GM18502 (cell line): Measurements from ENCODE around the gene CUX1.
A peak's percentile ranks its signal among the peaks of the same experiment; 100 is the strongest.
"Not testable (repeated sequence)": the region's sequence is repeated elsewhere in the genome, so short reads cannot be mapped to it uniquely, and the experiment has no call there.

ENCODE experiments used
- ATAC-seq: cut with Tn5 transposase; IDR thresholded peaks from one replicate; pipeline ENCODE4 v1.9.1; 2021; ENCODE audit warnings: mild to moderate bottlenecking; ENCODE audit not compliant: unreplicated experiment, poor library complexity

Gene CUX1

GRCh38 chr7:101846800-101847538 lies 29.5 kb downstream of the CUX1 start:
- no peak for ATAC-seq

- ATAC-seq = no peak
Observed at GRCh38 chr7:101848208-101848951, 31.0 kb downstream of the CUX1 start.

DNA sequence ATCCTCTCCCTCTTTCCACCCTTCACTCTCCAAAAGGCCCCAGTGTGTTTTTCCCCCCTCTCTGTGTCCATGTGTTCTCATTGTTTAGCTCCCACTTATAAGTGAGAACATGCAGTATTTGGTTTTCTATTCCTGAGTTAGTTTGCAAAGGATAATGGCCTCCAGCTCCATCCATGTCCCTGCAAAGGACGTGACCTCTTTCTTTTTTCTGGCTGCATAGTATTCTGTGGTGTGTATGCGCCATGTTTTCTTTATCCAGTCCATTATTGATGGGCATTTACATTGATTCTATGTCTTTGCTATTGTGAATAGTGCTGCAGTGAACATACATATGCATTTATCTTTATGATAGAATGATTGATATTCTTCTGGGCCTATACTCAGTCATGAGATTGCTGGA lies 31.9 kb downstream of the CUX1 start:
- not testable (repeated sequence) for ATAC-seq

DNA sequence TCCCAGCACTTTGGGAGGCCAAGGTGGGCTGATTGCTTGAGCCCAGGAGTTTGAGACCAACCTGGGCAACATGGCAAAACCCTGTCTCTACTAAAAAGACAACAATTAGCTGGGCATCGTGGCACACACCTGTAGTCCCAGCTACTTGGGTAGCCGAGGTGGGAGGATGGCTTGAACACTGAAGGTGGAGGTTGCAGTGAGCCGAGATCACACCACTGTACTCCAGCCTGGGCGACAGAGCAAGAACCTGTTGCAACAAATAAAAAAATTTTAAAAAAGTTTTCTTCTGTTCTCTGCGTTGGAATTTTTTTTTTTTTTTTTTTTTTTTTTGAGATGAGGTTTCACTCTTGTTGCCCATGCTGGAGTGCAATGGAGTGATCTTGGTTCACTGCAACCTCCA lies 34.9 kb downstream of the CUX1 start:
- ATAC-seq = not testable (repeated sequence)

DNA sequence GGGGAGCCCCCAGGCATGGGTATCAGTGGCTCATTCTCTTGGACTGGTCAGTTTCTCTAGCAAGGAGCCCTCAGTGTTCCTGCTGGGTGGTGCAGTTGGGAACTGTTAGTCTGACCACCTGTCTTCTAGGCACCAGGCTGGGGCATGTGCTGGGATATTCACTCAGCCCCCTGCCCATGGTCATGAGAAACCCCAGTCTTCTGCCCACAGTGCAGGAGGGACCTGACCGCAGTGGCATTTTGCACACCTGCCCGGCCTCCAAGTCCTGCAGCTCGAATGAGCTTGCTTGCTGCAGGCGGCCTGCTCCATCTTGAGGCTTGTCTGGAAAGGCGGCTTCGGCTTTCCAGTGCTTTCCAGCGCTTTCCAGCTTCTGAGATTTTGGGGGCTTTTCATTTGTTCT lies 36.3 kb downstream of the CUX1 start:
- ATAC-seq = no peak

DNA sequence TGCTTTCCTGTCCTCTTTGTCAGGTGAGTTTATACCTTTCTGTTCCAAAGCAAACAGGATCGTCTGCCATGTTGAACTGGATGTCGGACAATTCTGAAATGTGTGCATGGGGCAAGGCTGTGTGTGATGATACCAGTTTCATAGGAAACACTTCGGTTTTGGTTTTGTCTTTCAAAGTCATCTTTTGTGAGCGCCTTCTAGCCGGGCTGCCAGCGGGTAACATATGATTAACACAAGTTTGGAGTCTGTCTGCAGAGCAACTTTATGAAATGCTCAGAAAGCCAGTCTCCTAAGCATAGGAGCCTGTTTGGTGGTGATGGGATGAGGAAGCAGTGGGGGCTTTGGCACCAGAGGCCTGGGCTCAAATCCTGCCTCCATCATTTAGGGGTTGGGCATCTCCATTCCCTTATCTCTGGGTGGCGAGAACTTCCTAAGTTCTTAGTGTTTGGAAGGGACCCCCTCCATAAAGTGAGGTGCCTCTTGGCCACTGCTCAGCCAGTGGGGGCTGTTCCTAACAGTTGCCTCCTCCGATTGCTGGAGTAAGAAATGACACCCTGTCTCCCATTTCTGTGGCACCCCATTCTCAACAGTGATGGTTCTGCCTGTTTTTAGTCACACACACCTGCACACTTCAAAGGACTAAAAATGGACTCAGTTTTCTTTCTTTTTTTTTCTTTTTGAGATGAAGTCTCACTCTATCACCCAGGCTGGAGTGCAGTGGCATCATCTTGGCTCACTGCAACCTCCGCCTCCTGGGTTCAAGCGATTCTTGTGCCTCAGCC lies 36.8 kb downstream of the CUX1 start:
- no peak for ATAC-seq

- ATAC-seq = peak; percentile 92
Observed at GRCh38 chr7:101856473-101857357, 39.3 kb downstream of the CUX1 start.

DNA sequence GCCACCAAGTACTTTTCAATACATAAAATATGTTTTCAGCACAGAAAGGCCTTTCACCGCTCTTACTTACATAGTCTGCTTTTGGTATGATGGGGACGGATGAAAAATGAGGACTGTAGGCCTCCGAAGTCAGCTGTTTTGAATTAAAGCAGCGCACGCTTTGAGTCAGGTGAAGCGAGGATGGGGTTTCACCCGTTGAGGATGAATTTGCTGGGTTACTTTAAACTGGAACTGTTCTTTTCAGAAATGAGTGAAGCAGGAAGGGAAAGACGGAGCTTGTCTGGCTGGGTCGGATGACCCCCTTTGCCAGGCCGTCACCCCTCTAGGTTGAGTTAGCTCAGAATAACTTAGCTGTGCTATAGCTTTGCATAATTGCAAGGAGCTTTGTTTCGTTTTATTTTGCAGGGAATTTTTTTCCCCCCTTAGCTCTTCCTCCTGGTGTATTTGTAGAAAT lies 40.0 kb downstream of the CUX1 start:
- no peak for ATAC-seq

GRCh38 chr7:101858437-101859385 lies 41.3 kb downstream of the CUX1 start:
- no peak for ATAC-seq

DNA sequence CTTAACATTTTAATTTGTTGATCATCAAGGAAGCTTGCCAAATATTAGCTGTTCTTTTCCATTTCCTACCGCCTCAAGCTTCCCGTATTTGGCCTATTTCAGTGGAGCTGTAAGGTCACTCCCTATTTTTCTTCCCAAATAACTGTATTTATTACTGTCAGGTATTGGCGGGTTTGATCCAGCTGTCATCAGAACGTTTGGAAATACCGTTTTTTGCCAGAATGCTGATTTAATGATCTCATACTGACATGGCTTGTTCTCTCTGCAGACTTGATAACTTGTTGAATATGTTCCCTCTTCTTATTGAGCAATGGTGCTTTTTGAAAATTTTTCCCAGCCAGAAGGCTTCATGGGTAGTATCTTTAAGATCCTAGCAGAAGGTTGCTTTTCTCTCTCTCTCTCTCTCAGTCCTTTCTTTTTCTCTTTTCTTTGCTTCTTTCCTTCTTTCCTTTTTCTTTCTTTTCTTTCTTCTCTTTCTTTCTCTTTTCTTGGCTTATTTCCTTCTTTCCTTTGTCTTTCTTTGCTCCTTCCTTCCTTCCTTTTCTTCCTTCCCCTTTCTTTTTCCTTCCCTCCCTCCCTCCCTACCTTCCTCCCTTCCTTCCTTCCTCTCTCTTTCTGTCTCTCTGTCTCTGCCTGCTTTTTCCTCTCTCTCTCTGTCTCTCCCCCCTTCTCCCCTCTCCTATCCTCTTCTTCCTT lies 42.1 kb downstream of the CUX1 start:
- no peak for ATAC-seq

DNA sequence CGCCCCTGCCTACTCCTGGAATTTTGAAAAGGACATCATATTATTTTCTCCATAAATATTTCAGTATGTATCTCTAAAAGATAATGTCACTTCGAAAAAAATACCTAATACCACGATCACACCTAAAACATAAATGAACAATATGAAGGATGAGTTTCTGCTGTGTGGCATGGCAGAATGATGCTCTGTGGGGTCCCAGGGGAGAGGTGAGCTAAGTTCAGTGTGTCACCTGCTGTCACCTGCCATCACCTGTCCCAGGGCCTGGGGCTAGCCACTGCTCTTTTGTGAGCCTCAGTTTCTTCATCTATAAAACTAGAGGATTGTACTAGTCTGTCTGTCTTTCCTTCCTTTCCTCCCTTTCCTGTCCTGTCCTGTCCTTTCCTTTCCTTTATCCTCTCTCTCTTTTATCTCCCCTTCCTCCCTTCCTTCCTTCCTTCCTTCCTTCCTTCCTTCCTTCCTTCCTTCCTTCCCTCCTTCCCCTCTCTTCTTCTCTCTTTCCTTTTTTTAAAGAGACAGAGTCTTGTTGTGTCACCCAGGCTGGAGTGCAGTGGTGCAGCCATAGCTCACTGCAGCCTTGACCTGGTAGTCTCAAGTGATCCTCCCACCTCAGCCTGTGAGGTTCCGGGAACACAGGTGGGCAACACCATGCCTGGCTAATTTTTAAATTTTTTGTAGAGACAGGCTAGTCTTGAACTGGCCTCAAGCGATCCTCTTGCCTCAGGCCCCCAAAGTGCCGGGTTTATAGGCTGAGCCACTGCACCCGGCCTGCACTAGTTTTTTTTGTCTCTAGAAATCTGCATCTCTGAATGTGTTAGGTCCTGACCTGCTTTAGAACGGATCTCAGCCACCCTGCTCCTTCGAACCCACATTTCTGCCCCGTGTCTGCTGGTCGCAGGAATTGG lies 43.1 kb downstream of the CUX1 start:
- ATAC-seq = no peak

DNA sequence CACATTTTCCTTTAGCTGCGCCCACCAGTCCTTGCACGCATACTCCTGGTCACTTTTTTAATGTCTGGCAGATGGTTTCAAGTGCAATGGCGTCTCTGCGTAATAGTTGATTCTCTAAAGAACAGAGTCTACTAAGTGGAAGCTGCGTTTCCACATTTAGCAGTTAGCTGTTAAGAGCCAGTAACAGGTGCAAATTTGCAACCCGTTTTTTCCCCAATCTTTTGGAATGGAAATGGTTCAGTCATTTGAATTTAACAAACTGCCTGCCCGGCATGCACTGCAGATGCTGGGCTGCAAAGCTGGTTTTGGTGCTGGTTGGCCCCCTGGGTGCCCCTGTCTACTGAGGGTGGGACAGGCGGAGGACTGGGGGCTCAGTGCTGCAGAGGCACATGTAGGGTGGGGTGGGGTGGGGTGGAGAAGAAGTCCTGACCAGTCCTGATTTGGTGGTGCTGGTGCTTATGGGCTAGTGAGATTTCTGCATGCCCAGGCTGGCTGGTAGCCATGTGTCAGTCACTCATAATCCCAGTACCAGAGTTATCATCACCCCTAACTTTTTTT lies 43.9 kb downstream of the CUX1 start:
- no peak for ATAC-seq

DNA sequence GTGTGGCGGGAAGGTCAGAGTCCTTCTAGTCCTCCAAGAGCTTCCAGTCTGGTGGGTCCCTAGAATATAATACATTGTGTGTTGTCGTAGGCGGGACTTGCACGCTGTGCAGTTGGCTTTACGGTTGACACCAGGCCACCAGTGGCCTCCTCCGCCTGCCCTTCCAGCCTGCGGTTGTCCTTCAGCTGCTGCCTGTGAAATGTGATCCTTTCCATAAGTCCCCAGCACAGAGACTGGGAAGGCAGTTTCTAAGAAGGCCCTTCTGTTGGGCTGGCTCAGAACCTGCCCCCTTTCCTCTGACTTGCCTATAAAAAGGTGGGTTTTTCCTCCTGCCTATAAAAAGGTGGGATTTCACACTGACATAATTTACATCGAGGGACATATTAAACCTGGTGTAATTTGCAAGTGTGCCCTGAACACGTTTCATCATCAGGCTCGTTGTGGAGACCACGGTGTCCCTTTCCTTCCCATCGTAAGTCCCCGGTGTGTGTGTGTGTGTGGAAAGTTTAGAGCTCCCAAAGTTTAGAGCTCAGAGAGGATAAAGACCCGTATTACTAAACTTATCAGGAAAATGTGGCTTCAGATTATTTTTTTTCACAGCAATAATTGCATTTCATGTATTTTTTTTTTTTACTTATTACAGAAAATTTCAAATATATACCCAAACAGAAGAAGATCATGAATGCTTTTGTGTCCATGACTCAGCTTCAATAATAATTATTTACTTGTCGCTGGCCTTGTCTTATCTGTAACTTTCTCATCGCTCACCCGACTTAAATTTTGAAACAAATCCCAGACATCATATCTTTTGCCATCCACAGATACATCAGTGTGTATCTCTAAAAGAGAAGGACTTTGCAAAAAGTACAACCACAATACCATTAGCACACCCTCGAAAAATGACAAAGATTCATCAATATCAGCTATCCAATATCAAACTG lies 45.1 kb downstream of the CUX1 start:
- ATAC-seq = no peak

DNA sequence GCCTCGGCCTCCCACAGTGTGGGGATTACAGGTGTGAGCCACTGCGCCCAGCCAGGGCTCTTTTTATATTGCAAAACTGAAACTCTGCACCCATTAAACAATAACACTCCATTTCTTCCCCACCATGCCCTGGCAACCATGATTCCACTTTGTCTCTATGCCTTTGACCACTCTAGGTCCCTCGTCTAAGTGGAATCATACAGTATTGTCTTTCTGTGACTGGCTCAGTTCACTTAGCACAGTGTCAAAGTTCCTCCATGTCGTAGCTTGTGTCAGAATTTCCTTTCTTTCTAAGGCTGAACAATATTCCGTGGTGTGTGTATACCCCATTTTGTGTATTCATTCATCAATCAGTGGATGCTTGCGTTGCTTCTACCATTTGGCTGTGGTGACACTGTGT lies 46.2 kb downstream of the CUX1 start:
- ATAC-seq = no peak

DNA sequence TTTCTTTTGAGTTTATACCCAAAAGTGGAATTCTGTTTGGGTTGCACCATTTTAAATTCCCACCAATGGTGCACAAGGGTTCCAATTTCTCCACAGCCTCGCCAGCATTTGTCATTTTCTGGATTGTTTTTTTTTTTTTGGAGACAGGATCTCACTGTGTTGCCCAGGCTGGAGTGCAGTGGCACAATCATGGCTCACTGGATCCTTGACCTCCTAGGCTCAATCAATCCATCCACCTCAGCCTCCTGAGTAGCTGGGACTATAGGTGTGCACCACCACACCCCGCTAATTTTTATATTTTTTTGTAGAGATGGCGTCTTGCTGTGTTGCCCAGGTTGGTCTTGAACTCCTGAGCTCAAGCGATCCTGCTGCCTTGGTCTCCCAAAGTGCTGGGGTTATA lies 46.6 kb downstream of the CUX1 start:
- no peak for ATAC-seq

- ATAC-seq = no peak
Observed at GRCh38 chr7:101865031-101865430, 47.6 kb downstream of the CUX1 start.
